Measurements from ENCODE around the gene SMIM35.

SMIM35 gene

GRCh38 chr11:118051611-118052461 is 34.9 kb downstream of the SMIM35 start:
- H3K9me3 Mint-ChIP-seq = no peaks in the 10 kb centered on the region
- DNase-seq = peak; percentile 85
- peaks cover 9% of the 10 kb centered on the region for H3K27me3 Mint-ChIP-seq
- H3K4me3 Mint-ChIP-seq = peak overlapping the region; percentile 43
- H3K36me3 Mint-ChIP-seq = peaks cover 5% of the 10 kb centered on the region
- CTCF ChIA-PET = interaction anchor here (0.6 to 8.4 kb wide), 18 partner anchors 10 to 244 kb away, joined by 3 to 304 read pairs (median 6); partner anchors contain the start of genes FXYD2, IL10RA and TMPRSS13
- peak overlapping the region; percentile 98 for H3K27ac Mint-ChIP-seq
- peaks cover 53% of the 10 kb centered on the region for H3K4me1 Mint-ChIP-seq

- peak overlapping the region; percentile 98 for H3K27ac Mint-ChIP-seq
- H3K27me3 Mint-ChIP-seq = peaks cover 3% of the 10 kb centered on the region
- peaks cover 5% of the 10 kb centered on the region for H3K36me3 Mint-ChIP-seq
- H3K4me1 Mint-ChIP-seq = peaks cover 60% of the 10 kb centered on the region
- peak; percentile 31 for DNase-seq
- H3K4me3 Mint-ChIP-seq = peak overlapping the region; percentile 43
- H3K9me3 Mint-ChIP-seq = no peaks in the 10 kb centered on the region
- CTCF ChIA-PET = interaction anchor here (0.6 to 8.4 kb wide), 12 partner anchors 10 to 243 kb away, joined by 3 to 304 read pairs (median 23); partner anchors contain the start of genes FXYD2 and IL10RA
These were observed 35.6 kb downstream of the SMIM35 start for GRCh38 chr11:118051136-118051610.

- H3K36me3 Mint-ChIP-seq = peaks cover 5% of the 10 kb centered on the region
- CTCF ChIA-PET = interaction anchor here (0.6 to 8.4 kb wide), 9 partner anchors 43 to 243 kb away, joined by 3 to 304 read pairs (median 44); partner anchors contain the start of genes FXYD2 and IL10RA
- no peak overlapping the region for H3K4me3 Mint-ChIP-seq
- no peaks in the 10 kb centered on the region for H3K27me3 Mint-ChIP-seq
- H3K9me3 Mint-ChIP-seq = no peaks in the 10 kb centered on the region
- DNase-seq = no peak
- H3K4me1 Mint-ChIP-seq = peaks cover 68% of the 10 kb centered on the region
- H3K27ac Mint-ChIP-seq = peak overlapping the region; percentile 98
These were observed 36.4 kb downstream of the SMIM35 start for GRCh38 chr11:118050208-118050891.

- peaks cover 74% of the 10 kb centered on the region for H3K4me1 Mint-ChIP-seq
- peak overlapping the region; percentile 69 for H3K27ac Mint-ChIP-seq
- H3K9me3 Mint-ChIP-seq = no peaks in the 10 kb centered on the region
- CTCF ChIA-PET = interaction anchor here (1.2 to 8.4 kb wide), 5 partner anchors 41 to 242 kb away, joined by 5 to 304 read pairs (median 84); no protein-coding TSS in a partner anchor
- no peak overlapping the region for H3K4me3 Mint-ChIP-seq
- no peak for DNase-seq
- H3K27me3 Mint-ChIP-seq = no peaks in the 10 kb centered on the region
- H3K36me3 Mint-ChIP-seq = peaks cover 5% of the 10 kb centered on the region
These were observed 37.0 kb downstream of the SMIM35 start for GRCh38 chr11:118049771-118050170.

- no peaks in the 10 kb centered on the region for H3K9me3 Mint-ChIP-seq
- CTCF ChIA-PET = interaction anchor here (1.2 to 4.8 kb wide), 3 partner anchors 40 to 100 kb away, joined by 5 to 29 read pairs (median 6); no protein-coding TSS in a partner anchor
- H3K4me3 Mint-ChIP-seq = no peak overlapping the region
These were observed 38.0 kb downstream of the SMIM35 start for GRCh38 chr11:118048472-118049370.

GRCh38 chr11:118047749-118048148 is 39.0 kb downstream of the SMIM35 start:
- DNase-seq = no peak
- Mint-ChIP-seq H3K9me3 (no peaks in the 10 kb centered on the region), H3K36me3 (peaks cover 5% of the 10 kb centered on the region), H3K4me3 (no peak overlapping the region), H3K4me1 (peaks cover 81% of the 10 kb centered on the region), H3K27ac (no peak overlapping the region), H3K27me3 (no peaks in the 10 kb centered on the region)
- CTCF ChIA-PET = interaction anchor here (0.7 to 4.8 kb wide), 4 partner anchors 96 to 224 kb away, joined by 3 to 29 read pairs (median 6); partner anchors contain the start of gene FXYD2

More at GRCh38 chr11:118048472-118049370, 38.0 kb downstream of the SMIM35 start:
- peak overlapping the region; percentile 72 for H3K27ac Mint-ChIP-seq
- peaks cover 84% of the 10 kb centered on the region for H3K4me1 Mint-ChIP-seq
- peaks cover 5% of the 10 kb centered on the region for H3K36me3 Mint-ChIP-seq
- no peak for DNase-seq
- no peaks in the 10 kb centered on the region for H3K27me3 Mint-ChIP-seq

GRCh38 chr11:118046964-118047700 is 39.6 kb downstream of the SMIM35 start:
- H3K9me3 Mint-ChIP-seq = no peaks in the 10 kb centered on the region
- peaks cover 6% of the 10 kb centered on the region for H3K36me3 Mint-ChIP-seq
- H3K27ac Mint-ChIP-seq = no peak overlapping the region
- no peak for DNase-seq
- H3K4me3 Mint-ChIP-seq = no peak overlapping the region
- CTCF ChIA-PET = interaction anchor here (0.7 to 4.8 kb wide), 5 partner anchors 95 to 239 kb away, joined by 3 to 29 read pairs (median 6); partner anchors contain the start of gene FXYD2
- peaks cover 81% of the 10 kb centered on the region for H3K4me1 Mint-ChIP-seq
- H3K27me3 Mint-ChIP-seq = no peaks in the 10 kb centered on the region

- peaks cover 6% of the 10 kb centered on the region for H3K36me3 Mint-ChIP-seq
- DNase-seq = no peak
- H3K27ac Mint-ChIP-seq = peak overlapping the region; percentile 56
- CTCF ChIA-PET = interaction anchor here (0.9 to 4.8 kb wide), 6 partner anchors 45 to 238 kb away, joined by 3 to 29 read pairs (median 4); partner anchors contain the start of gene FXYD2
- H3K4me1 Mint-ChIP-seq = peaks cover 81% of the 10 kb centered on the region
- H3K9me3 Mint-ChIP-seq = no peaks in the 10 kb centered on the region
- no peaks in the 10 kb centered on the region for H3K27me3 Mint-ChIP-seq
- no peak overlapping the region for H3K4me3 Mint-ChIP-seq
These were observed 40.5 kb downstream of the SMIM35 start for GRCh38 chr11:118046051-118046963.

- Mint-ChIP-seq H3K27me3 (no peaks in the 10 kb centered on the region), H3K9me3 (no peaks in the 10 kb centered on the region), H3K4me3 (no peak overlapping the region), H3K27ac (no peak overlapping the region), H3K4me1 (peaks cover 77% of the 10 kb centered on the region), H3K36me3 (peaks cover 6% of the 10 kb centered on the region)
- DNase-seq = no peak
- CTCF ChIA-PET = interaction anchor here (0.7 to 4.8 kb wide), 8 partner anchors 8 to 223 kb away, joined by 3 to 29 read pairs (median 4); no protein-coding TSS in a partner anchor
These were observed 41.6 kb downstream of the SMIM35 start for GRCh38 chr11:118045191-118045590.

- no peak for DNase-seq
- H3K4me1 Mint-ChIP-seq = peaks cover 68% of the 10 kb centered on the region
- H3K9me3 Mint-ChIP-seq = no peaks in the 10 kb centered on the region
- H3K36me3 Mint-ChIP-seq = peaks cover 4% of the 10 kb centered on the region
- H3K4me3 Mint-ChIP-seq = no peak overlapping the region
- H3K27me3 Mint-ChIP-seq = no peaks in the 10 kb centered on the region
- H3K27ac Mint-ChIP-seq = peak overlapping the region; percentile 19
- CTCF ChIA-PET = no interaction called here
These were observed 44.0 kb downstream of the SMIM35 start for GRCh38 chr11:118042796-118043195.

- no peak for DNase-seq
- peaks cover 2% of the 10 kb centered on the region for H3K9me3 Mint-ChIP-seq
- peak overlapping the region; percentile 81 for H3K27ac Mint-ChIP-seq
- peaks cover 5% of the 10 kb centered on the region for H3K36me3 Mint-ChIP-seq
- peaks cover 67% of the 10 kb centered on the region for H3K4me1 Mint-ChIP-seq
- CTCF ChIA-PET = interaction anchor here (0.6 to 0.9 kb wide), 4 partner anchors 11 to 157 kb away, joined by 3 to 4 read pairs (median 3); no protein-coding TSS in a partner anchor
- H3K4me3 Mint-ChIP-seq = no peak overlapping the region
- peaks cover under 1% of the 10 kb centered on the region for H3K27me3 Mint-ChIP-seq
These were observed 44.6 kb downstream of the SMIM35 start for GRCh38 chr11:118042141-118042540.

- Mint-ChIP-seq H3K36me3 (peaks cover 2% of the 10 kb centered on the region), H3K9me3 (peaks cover 4% of the 10 kb centered on the region), H3K27me3 (peaks cover 17% of the 10 kb centered on the region), H3K4me1 (peaks cover 21% of the 10 kb centered on the region), H3K27ac (no peak overlapping the region), H3K4me3 (no peak overlapping the region)
- CTCF ChIA-PET = no interaction called here
- no peak for DNase-seq
These were observed 53.3 kb downstream of the SMIM35 start for GRCh38 chr11:118033443-118033842.
